Smooth muscle cell (in vitro differentiated cells): ENCODE measurements around the gene FAM20B. TPM values are rescaled to one million over a fixed set of nuclear protein-coding genes. Genes with fewer than 3 reads are reported as not detected.

Experiments
- DNase-seq: peaks from one replicate; lab custom pipeline; 2025; ENCODE audit not compliant: unreplicated experiment; lab: John Stamatoyannopoulos, UW
- H2AFZ ChIP-seq: fragments of 200-600 bp; sonication (generic); 2 replicates; pipeline ENCODE4 v1.6.0; 2016; ENCODE audit warnings: antibody characterized with exemption, low read depth, mild to moderate bottlenecking
- H3F3A ChIP-seq: fragments of 200-600 bp; sonication (generic); 2 replicates; pipeline ENCODE4 v1.6.0; 2017; ENCODE audit warnings: antibody characterized with exemption, low read depth
- H3K27ac ChIP-seq: fragments of 200-600 bp; sonication (generic); 2 replicates; pipeline ENCODE4 v1.5.1; 2016; ENCODE audit warnings: low read depth, mild to moderate bottlenecking
- H3K27me3 ChIP-seq: fragments of 200-600 bp; sonication (generic); 2 replicates; pipeline ENCODE4 v1.6.1; 2016; ENCODE audit warnings: low read depth, mild to moderate bottlenecking
- H3K36me3 ChIP-seq: fragments of 200-600 bp; sonication (generic); 2 replicates; pipeline ENCODE4 v1.5.1; 2016; ENCODE audit warnings: low read depth
- H3K4me1 ChIP-seq: fragments of 200-600 bp; sonication (generic); 2 replicates; pipeline ENCODE4 v1.5.1; 2016; ENCODE audit warnings: low read depth
- H3K4me2 ChIP-seq: fragments of 200-600 bp; sonication (generic); 2 replicates; pipeline ENCODE4 v1.6.0; 2016; ENCODE audit warnings: mild to moderate bottlenecking
- H3K4me3 ChIP-seq: fragments of 200-600 bp; sonication (generic); 2 replicates; pipeline ENCODE4 v1.5.1; 2016; ENCODE audit warnings: mild to moderate bottlenecking
- H3K79me2 ChIP-seq: fragments of 200-600 bp; sonication (generic); 2 replicates; pipeline ENCODE4 v1.6.0; 2016; ENCODE audit warnings: low read depth, mild to moderate bottlenecking
- H3K9ac ChIP-seq: fragments of 200-600 bp; sonication (generic); 2 replicates; pipeline ENCODE4 v1.6.0; 2016; ENCODE audit warnings: low read depth
- H3K9me3 ChIP-seq: fragments of 200-600 bp; sonication (generic); replicated peaks from 2 replicates; pipeline ENCODE4 v1.5.1; 2016; ENCODE audit warnings: low read depth
- H4K20me1 ChIP-seq: fragments of 200-600 bp; sonication (generic); 2 replicates; pipeline ENCODE4 v1.6.0; 2016; ENCODE audit warnings: low read depth
- WGBS: methylation state at CpG from one replicate; pipeline ENCODE4 v1.1.7; 2016; ENCODE audit warnings: low lambda C conversion rate; 5-methylcytosine and 5-hydroxymethylcytosine counted together
- polyA plus RNA-seq: library from polyadenylated mRNA; unstranded; fragments of >200 nt; fragmentation: Nextera tagmentation; extraction: Ambion mirVana; gene quantifications from 2 replicates; pipeline ENCODE4 v1.2.1, GENCODE V29; 2016
- total RNA-seq: library from RNA; depleted of rRNA; stranded (reverse); fragments of >200 nt; gene quantifications from 2 replicates; pipeline ENCODE4 v1.2.3, GENCODE V29; 2014
- TF ChIP-seq, protein P1 (sequence below): fragments of 200-600 bp; sonication (generic); IDR thresholded peaks from 2 replicates; pipeline ENCODE4 v1.5.1; 2017; ENCODE audit warnings: borderline replicate concordance, mild to moderate bottlenecking, antibody characterized with exemption; ENCODE audit not compliant: insufficient read depth, poor library complexity, severe bottlenecking

Gene FAM20B
- total and polyA plus RNA-seq, 2 experiments from 2014 or later, result 7.8 to 21.1 TPM

DNA sequence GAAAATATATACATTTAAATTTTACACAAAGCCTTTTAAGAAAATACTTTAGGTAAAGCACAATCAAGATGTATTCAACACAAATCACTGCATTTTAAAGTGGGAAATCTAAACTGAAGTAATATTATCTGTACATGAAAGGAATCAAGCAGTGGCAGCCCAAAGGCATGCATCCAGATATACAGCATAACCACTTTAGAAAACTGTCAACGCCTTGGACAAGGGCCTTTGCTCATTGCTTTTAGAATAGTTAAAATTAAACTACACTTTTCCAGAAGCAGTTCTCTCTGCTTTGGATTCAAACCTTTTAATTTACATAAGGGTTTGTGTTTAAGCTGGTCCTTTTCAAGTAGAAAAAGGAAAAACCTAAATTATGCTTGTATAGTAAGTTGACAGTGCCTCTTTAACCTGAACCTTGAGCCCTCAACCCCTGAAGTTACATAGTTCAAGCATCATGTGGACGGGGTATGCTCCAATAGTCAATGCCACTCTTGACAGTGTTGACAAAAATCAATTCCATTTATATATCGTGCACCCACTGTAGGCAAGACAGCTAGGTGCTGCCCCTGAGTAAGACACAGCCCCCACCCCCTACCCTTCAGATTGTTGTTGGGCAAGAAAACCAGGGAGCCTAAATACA, 79.0 kb downstream of the FAM20B start:
- H3K79me2 ChIP-seq, result no peaks in the 10 kb centered on the region

DNA sequence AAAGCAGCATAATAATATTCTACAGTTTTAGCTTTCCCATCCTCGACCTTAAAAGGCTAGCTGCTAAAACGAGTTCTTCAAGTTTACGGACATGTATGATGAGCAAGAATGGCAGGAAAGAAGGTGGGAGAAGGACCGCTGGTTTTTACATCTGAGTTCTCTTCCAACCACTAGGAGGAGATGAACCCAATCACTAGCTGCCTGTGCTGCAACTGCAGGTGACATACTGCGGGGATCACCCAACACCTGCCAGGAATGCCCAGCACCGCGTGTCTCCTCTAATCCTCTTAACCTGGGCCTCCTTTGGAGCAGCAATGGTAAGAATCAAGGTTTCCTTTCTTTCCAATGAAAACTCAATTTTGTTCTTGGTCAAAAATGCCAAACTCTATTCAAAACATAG, 79.7 kb downstream of the FAM20B start:
- Histone ChIP-seq H3K27ac (no peak overlapping the region), H3F3A (no peaks in the 10 kb centered on the region), H3K4me2 (no peak overlapping the region), H3K4me1 (no peaks in the 10 kb centered on the region), H3K27me3 (no peaks in the 10 kb centered on the region), H4K20me1 (peaks cover 41% of the 10 kb centered on the region), H3K9ac (no peak overlapping the region), H3K79me2 (no peaks in the 10 kb centered on the region), H3K4me3 (no peak overlapping the region), H3K36me3 (peaks cover 6% of the 10 kb centered on the region), H3K9me3 (no peaks in the 10 kb centered on the region), H2AFZ (no peak overlapping the region)
- TF ChIP-seq, protein P1, sequence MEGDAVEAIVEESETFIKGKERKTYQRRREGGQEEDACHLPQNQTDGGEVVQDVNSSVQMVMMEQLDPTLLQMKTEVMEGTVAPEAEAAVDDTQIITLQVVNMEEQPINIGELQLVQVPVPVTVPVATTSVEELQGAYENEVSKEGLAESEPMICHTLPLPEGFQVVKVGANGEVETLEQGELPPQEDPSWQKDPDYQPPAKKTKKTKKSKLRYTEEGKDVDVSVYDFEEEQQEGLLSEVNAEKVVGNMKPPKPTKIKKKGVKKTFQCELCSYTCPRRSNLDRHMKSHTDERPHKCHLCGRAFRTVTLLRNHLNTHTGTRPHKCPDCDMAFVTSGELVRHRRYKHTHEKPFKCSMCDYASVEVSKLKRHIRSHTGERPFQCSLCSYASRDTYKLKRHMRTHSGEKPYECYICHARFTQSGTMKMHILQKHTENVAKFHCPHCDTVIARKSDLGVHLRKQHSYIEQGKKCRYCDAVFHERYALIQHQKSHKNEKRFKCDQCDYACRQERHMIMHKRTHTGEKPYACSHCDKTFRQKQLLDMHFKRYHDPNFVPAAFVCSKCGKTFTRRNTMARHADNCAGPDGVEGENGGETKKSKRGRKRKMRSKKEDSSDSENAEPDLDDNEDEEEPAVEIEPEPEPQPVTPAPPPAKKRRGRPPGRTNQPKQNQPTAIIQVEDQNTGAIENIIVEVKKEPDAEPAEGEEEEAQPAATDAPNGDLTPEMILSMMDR, result peak; percentile 31
- DNase-seq, result no peak
- WGBS, result 48% methylated on average over 7 of the region's 7 CpGs

More for the DNA sequence above, 79.0 kb downstream of the FAM20B start:
- no peaks in the 10 kb centered on the region for H3K9me3 ChIP-seq
- 97% methylated on average over 3 of the region's 3 CpGs for WGBS
- no peaks in the 10 kb centered on the region for H3K4me1 ChIP-seq
- no peak for DNase-seq
- no peak overlapping the region for H3K27ac ChIP-seq
- H3K4me2 ChIP-seq, result no peak overlapping the region
- no peak overlapping the region for H2AFZ ChIP-seq
- H3K36me3 ChIP-seq, result peaks cover 3% of the 10 kb centered on the region
- H4K20me1 ChIP-seq, result peaks cover 40% of the 10 kb centered on the region
- H3F3A ChIP-seq, result no peaks in the 10 kb centered on the region
- H3K4me3 ChIP-seq, result no peak overlapping the region
- TF ChIP-seq, protein P1, result no peak
- no peak overlapping the region for H3K9ac ChIP-seq
- H3K27me3 ChIP-seq, result no peaks in the 10 kb centered on the region

GRCh38 chr1:179107706-179108629, 82.3 kb downstream of the FAM20B start:
- H3K36me3 ChIP-seq, result peaks cover 16% of the 10 kb centered on the region
- no peak for DNase-seq
- peaks cover 35% of the 10 kb centered on the region for H4K20me1 ChIP-seq
- no peak overlapping the region for H2AFZ ChIP-seq
- WGBS, result 96% methylated on average over 15 of the region's 15 CpGs
- TF ChIP-seq, protein P1, result no peak
- no peak overlapping the region for H3K4me2 ChIP-seq
- H3K27ac ChIP-seq, result no peak overlapping the region
- H3K9me3 ChIP-seq, result no peaks in the 10 kb centered on the region
- H3K79me2 ChIP-seq, result no peaks in the 10 kb centered on the region
- H3K27me3 ChIP-seq, result no peaks in the 10 kb centered on the region
- no peaks in the 10 kb centered on the region for H3F3A ChIP-seq
- H3K9ac ChIP-seq, result no peak overlapping the region
- no peak overlapping the region for H3K4me3 ChIP-seq
- no peaks in the 10 kb centered on the region for H3K4me1 ChIP-seq
